Esophagus (tissue), 2 donors: ENCODE results near the gene IRX5. TPM values are rescaled to one million over a fixed set of nuclear protein-coding genes. Genes with fewer than 3 reads are reported as not detected.

Experiments
- H3K27ac ChIP-seq, 2 donors: one replicate each; pipeline ENCODE4 v1.5.1; 2013; ENCODE audit warnings: low read depth in 2 of 2, mild to moderate bottlenecking in 2 of 2, inconsistent platforms in 1 of 2, low read length in 1 of 2, moderate library complexity in 1 of 2
- H3K27me3 ChIP-seq, 2 donors: one replicate each; pipeline ENCODE4 v1.6.1; 2013; ENCODE audit warnings: low read length in 2 of 2, control low read depth in 1 of 2, mild to moderate bottlenecking in 1 of 2; ENCODE audit not compliant: insufficient read depth in 2 of 2, control insufficient read depth in 1 of 2
- H3K36me3 ChIP-seq, 2 donors: one replicate each; pipeline ENCODE4 v1.6.1; 2013; ENCODE audit warnings: low read length in 1 of 2; ENCODE audit not compliant: control insufficient read depth in 2 of 2, insufficient read depth in 2 of 2
- H3K4me1 ChIP-seq, 2 donors: one replicate each; pipeline ENCODE4 v1.6.1; 2013; ENCODE audit warnings: low read length in 1 of 2; ENCODE audit not compliant: control insufficient read depth in 2 of 2, insufficient read depth in 2 of 2
- H3K4me3 ChIP-seq, 2 donors: one replicate each; pipeline ENCODE4 v1.5.1; 2013; ENCODE audit warnings: low read length in 2 of 2, mild to moderate bottlenecking in 2 of 2, low read depth in 1 of 2, moderate library complexity in 1 of 2
- H3K9me3 ChIP-seq, 2 donors: one replicate each; pipeline ENCODE4 v1.6.1; 2013; ENCODE audit warnings: mild to moderate bottlenecking in 2 of 2, low read depth in 1 of 2, low read length in 1 of 2, moderate library complexity in 1 of 2; ENCODE audit not compliant: control insufficient read depth in 2 of 2, insufficient read depth in 1 of 2
- WGBS, 2 donors: extraction: QIAGEN DNeasy Blood & Tissue Kit; methylation state at CpG; one replicate each; pipeline ENCODE4 v1.1.7; 2013; 5-methylcytosine and 5-hydroxymethylcytosine counted together
- polyA plus RNA-seq, 2 donors: library from polyadenylated mRNA; stranded (reverse); fragments of 200-250 nt; gene quantifications; one replicate each; pipeline ENCODE4 v1.2.3, GENCODE V29; 2013
- donor health status: healthy with polysubstance abuse.
- donor health status: Bipolar disorder and iron deficiency.

The IRX5 gene
- polyA plus RNA-seq, result 10 to 100 TPM in 1 of 2 donors, 1 to 10 TPM in 1; 8.9 to 19.6 TPM

GRCh38 chr16:54930005-54930868 is at the start of gene IRX5:
Gene IRX5, plus strand, starts transcription at chr16:54930865. Its CDS starts 334 bp downstream, at chr16:54931199.
- H3K27me3 ChIP-seq, result peaks cover 0 to 13% of the 10 kb centered on the region in 2 donors
- H3K4me3 ChIP-seq, result peak within 1 kb of the TSS; percentile 88 to 97
- 1% methylated on average over 68 to 71 of the region's 71 CpGs for WGBS, 2 donors
- H3K27ac ChIP-seq, result peak within 1 kb of the TSS; percentile 95 to 97
- H3K4me1 ChIP-seq, result no peaks in the 10 kb centered on the region
- peaks cover 0 to 5% of the 10 kb centered on the region in 2 donors for H3K36me3 ChIP-seq
- peaks cover 0 to 2% of the 10 kb centered on the region in 2 donors for H3K9me3 ChIP-seq

- H3K27ac ChIP-seq, result no peak overlapping the region
- 47 to 51% methylated on average over 2 of the region's 2 CpGs for WGBS, 2 donors
- no peaks in the 10 kb centered on the region for H3K4me1 ChIP-seq
Measured at GRCh38 chr16:54882556-54882955, 48.1 kb upstream of the IRX5 start.

GRCh38 chr16:54883358-54883757 is 47.3 kb upstream of the IRX5 start:
- peaks cover 2 to 4% of the 10 kb centered on the region in 2 donors for H3K9me3 ChIP-seq
- 78 to 92% methylated on average over 1 of the region's 1 CpG for WGBS, 2 donors
- H3K4me3 ChIP-seq, result no peak overlapping the region
- H3K36me3 ChIP-seq, result no peaks in the 10 kb centered on the region
- H3K27ac ChIP-seq, result no peak overlapping the region
- H3K27me3 ChIP-seq, result no peaks in the 10 kb centered on the region
- H3K4me1 ChIP-seq, result no peaks in the 10 kb centered on the region

More at GRCh38 chr16:54882556-54882955, 48.1 kb upstream of the IRX5 start:
- H3K27me3 ChIP-seq, result no peaks in the 10 kb centered on the region
- no peaks in the 10 kb centered on the region for H3K36me3 ChIP-seq
- peaks cover 2 to 4% of the 10 kb centered on the region in 2 donors for H3K9me3 ChIP-seq
- no peak overlapping the region for H3K4me3 ChIP-seq

- H3K4me3 ChIP-seq, result no peak overlapping the region
- 72 to 85% methylated on average over 2 of the region's 2 CpGs for whole genome bisulfite sequencing, 2 donors
- H3K9me3 ChIP-seq, result peaks cover 2 to 4% of the 10 kb centered on the region in 2 donors
- no peaks in the 10 kb centered on the region for H3K36me3 ChIP-seq
- no peaks in the 10 kb centered on the region for H3K4me1 ChIP-seq
- no peak overlapping the region for H3K27ac ChIP-seq
- H3K27me3 ChIP-seq, result no peaks in the 10 kb centered on the region
Measured at GRCh38 chr16:54886078-54886477, 44.6 kb upstream of the IRX5 start.

GRCh38 chr16:54890381-54890780 is 40.3 kb upstream of the IRX5 start:
- Histone ChIP-seq H3K27me3 (no peaks in the 10 kb centered on the region), H3K36me3 (no peaks in the 10 kb centered on the region), H3K4me1 (no peaks in the 10 kb centered on the region), H3K4me3 (no peak overlapping the region), H3K27ac (no peak overlapping the region), H3K9me3 (peaks cover 0 to 2% of the 10 kb centered on the region in 2 donors)
- 72 to 80% methylated on average over 4 of the region's 4 CpGs for WGBS, 2 donors

- Histone ChIP-seq H3K27me3 (no peaks in the 10 kb centered on the region), H3K27ac (no peak overlapping the region), H3K4me1 (no peaks in the 10 kb centered on the region), H3K9me3 (peaks cover 0 to 2% of the 10 kb centered on the region in 2 donors), H3K4me3 (no peak overlapping the region), H3K36me3 (no peaks in the 10 kb centered on the region)
- WGBS, 2 donors, result 68 to 79% methylated on average over 4 of the region's 4 CpGs
Measured at GRCh38 chr16:54891346-54891745, 39.3 kb upstream of the IRX5 start.

- Histone ChIP-seq H3K9me3 (no peaks in the 10 kb centered on the region), H3K27ac (no peak overlapping the region), H3K36me3 (no peaks in the 10 kb centered on the region), H3K27me3 (no peaks in the 10 kb centered on the region), H3K4me3 (no peak overlapping the region), H3K4me1 (no peaks in the 10 kb centered on the region)
- WGBS, 2 donors, result 82 to 93% methylated on average over 6 of the region's 6 CpGs
Measured at GRCh38 chr16:54892981-54893380, 37.7 kb upstream of the IRX5 start.

- Histone ChIP-seq H3K4me1 (no peaks in the 10 kb centered on the region), H3K27ac (no peak overlapping the region), H3K27me3 (no peaks in the 10 kb centered on the region), H3K36me3 (no peaks in the 10 kb centered on the region), H3K4me3 (no peak overlapping the region), H3K9me3 (no peaks in the 10 kb centered on the region)
- 81 to 83% methylated on average over 3 of the region's 3 CpGs for WGBS, 2 donors
Measured at GRCh38 chr16:54897930-54898329, 32.7 kb upstream of the IRX5 start.

- WGBS, 2 donors, result 90 to 97% methylated on average over 7 of the region's 7 CpGs
- H3K27ac ChIP-seq, result no peak overlapping the region
Measured at GRCh38 chr16:54901606-54902005, 29.1 kb upstream of the IRX5 start.

GRCh38 chr16:54903047-54903446 is 27.6 kb upstream of the IRX5 start:
- WGBS, 2 donors, result 87 to 97% methylated on average over 2 of the region's 2 CpGs
- Histone ChIP-seq H3K27ac (no peak overlapping the region), H3K4me3 (no peak overlapping the region)

More at GRCh38 chr16:54901606-54902005, 29.1 kb upstream of the IRX5 start:
- no peaks in the 10 kb centered on the region for H3K36me3 ChIP-seq
- no peaks in the 10 kb centered on the region for H3K9me3 ChIP-seq
- H3K27me3 ChIP-seq, result no peaks in the 10 kb centered on the region
- no peak overlapping the region for H3K4me3 ChIP-seq
- no peaks in the 10 kb centered on the region for H3K4me1 ChIP-seq

More at GRCh38 chr16:54903047-54903446, 27.6 kb upstream of the IRX5 start:
- Histone ChIP-seq H3K27me3 (no peaks in the 10 kb centered on the region), H3K9me3 (no peaks in the 10 kb centered on the region), H3K36me3 (no peaks in the 10 kb centered on the region), H3K4me1 (no peaks in the 10 kb centered on the region)
